Left lung (tissue), 10 donors: Measurements from ENCODE around the gene PLEK. TPM values are rescaled to one million over a fixed set of nuclear protein-coding genes. Genes with fewer than 3 reads are reported as not detected.
A peak's percentile ranks its signal among the peaks of the same experiment; 100 is the strongest.

Experiments
- ATAC-seq: fragments of 200-7000 bp; cut with Tn5 transposase; one replicate; pipeline ENCODE4 v1.9.1; 2020; ENCODE audit warnings: moderate library complexity
- DNase-seq, 4 donors: peaks; one replicate each; pipeline ENCODE4 v3.0.0-alpha.2; 2013 to 2020
- H3K27ac ChIP-seq, 2 donors: fragments of 200-600 bp; sonication (generic) in 1 of 2; one replicate each; pipeline versions ENCODE4 v1.5.0 to v1.8.0; 2020 to 2021
- H3K27me3 ChIP-seq, 2 donors: fragments of 200-600 bp; sonication (generic) in 1 of 2; one replicate each; pipeline versions ENCODE4 v1.5.0 to v1.8.0; 2020 to 2021
- H3K36me3 ChIP-seq, 2 donors: fragments of 200-600 bp; sonication (generic) in 1 of 2; one replicate each; pipeline versions ENCODE4 v1.5.0 to v1.8.0; 2020 to 2021
- H3K4me1 ChIP-seq, 2 donors: fragments of 200-600 bp; one replicate each; pipeline ENCODE4 v1.8.0; 2021
- H3K4me3 ChIP-seq, 2 donors: fragments of 200-600 bp; sonication (generic) in 1 of 2; one replicate each; pipeline versions ENCODE4 v1.5.0 to v1.8.0; 2020 to 2021; ENCODE audit warnings: mild to moderate bottlenecking in 1 of 2
- H3K9me3 ChIP-seq, 2 donors: fragments of 200-600 bp; sonication (generic) in 1 of 2; one replicate each; pipeline versions ENCODE4 v1.5.0 to v1.8.0; 2020 to 2021
- intact Hi-C, 2 donors: fragments of 100-400 bp; cut with DNase I; formaldehyde crosslinking; loops; one replicate each; pipeline versions ENCODE4 v1.11.2 to v1.14.2; 2022
- polyA plus RNA-seq, 6 donors: library from polyadenylated mRNA; unstranded; fragments of 120-200 nt; gene quantifications; one replicate each; pipeline ENCODE4 v1.2.1, GENCODE V29; 2013; ENCODE audit not compliant: insufficient read length in 6 of 6
- total RNA-seq, 2 donors: library from RNA; stranded (reverse); fragmentation: NEBNext Ultra II Directional; extraction: Animal tissue kit (Norgen Biotek cat#: 25700); gene quantifications; one replicate each; pipeline ENCODE4 v1.2.1, GENCODE V29; 2021
- TF ChIP-seq, protein P1 (sequence below), 2 donors: fragments of 200-600 bp; sonication (generic) in 1 of 2; IDR thresholded peaks; one replicate each; pipeline versions ENCODE4 v1.5.0 to v1.8.0; 2021; ENCODE audit warnings: antibody characterized with exemption in 2 of 2
- donor health status: DM: no; HTN: yes; CAD: no.
- donor health status: DM: no; HTN: no; CAD: no.

Gene PLEK
- total and polyA plus RNA-seq, 8 donors = 9.0 to 67.3 (median 11.7) TPM

DNA sequence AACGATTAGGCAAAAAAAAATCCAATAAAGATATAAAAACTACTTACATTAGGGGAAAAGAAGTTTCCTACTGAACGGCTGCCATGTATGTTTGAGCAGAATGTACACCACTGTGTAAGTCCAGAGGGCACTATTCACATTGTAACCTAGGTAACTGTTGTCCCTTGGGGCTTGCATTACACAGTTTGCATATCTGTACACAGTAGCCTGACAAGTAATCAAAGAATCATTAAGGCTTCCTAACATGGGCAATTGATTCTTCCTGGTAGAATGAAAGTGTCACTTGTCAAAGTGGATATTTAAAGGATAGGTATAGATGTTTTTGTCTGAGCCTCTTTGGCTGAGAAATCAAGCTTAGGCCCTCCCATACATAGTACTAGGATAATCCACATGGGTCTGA is 39.1 kb downstream of the PLEK start:
- TF ChIP-seq, protein P1, sequence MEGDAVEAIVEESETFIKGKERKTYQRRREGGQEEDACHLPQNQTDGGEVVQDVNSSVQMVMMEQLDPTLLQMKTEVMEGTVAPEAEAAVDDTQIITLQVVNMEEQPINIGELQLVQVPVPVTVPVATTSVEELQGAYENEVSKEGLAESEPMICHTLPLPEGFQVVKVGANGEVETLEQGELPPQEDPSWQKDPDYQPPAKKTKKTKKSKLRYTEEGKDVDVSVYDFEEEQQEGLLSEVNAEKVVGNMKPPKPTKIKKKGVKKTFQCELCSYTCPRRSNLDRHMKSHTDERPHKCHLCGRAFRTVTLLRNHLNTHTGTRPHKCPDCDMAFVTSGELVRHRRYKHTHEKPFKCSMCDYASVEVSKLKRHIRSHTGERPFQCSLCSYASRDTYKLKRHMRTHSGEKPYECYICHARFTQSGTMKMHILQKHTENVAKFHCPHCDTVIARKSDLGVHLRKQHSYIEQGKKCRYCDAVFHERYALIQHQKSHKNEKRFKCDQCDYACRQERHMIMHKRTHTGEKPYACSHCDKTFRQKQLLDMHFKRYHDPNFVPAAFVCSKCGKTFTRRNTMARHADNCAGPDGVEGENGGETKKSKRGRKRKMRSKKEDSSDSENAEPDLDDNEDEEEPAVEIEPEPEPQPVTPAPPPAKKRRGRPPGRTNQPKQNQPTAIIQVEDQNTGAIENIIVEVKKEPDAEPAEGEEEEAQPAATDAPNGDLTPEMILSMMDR (IDR thresholded peaks at IDR 0.05) = no peak
- intact Hi-C loops = no loop called here

DNA sequence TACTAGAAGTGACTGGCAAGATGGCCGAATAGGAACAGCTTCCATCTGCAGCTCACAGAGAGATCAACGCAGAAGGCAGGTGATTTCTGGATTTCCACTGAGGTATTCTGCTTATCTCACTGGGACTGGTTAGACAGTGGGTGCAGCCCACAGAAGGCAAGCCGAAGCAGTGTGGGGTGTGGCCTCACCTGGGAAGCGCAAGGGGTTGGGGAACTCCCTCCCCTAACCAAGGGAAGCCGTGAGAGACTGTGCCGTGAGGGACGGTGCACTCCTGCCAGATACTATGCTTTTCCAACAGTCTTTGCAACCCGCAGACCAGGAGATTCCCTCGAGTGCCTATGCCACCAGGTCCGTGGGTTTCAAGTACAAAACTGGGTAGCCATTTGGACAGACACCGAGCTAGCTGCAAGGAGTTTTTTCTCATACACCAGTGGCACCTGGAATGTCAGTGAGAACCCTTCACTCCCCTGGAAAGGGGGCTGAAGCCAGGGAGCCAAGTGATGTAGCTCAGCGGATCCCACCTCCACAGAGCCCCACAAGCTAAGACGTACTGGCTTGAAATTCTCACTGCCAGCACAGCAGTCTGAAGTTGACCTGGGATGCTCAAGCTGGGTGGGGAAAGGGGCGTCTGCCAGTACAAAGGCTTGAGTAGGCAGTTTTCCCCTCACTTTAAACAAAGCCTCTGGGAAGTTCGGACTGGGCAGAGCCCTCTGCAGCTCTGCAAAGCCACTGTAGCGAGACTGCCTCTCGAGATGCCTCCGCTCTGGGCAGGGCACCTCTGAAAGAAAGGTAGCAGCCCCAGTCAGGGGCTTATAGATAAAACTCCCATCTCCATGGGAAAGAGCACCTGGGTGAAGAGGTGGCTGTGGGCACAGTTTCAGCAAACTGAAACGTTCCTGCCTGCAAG is 40.1 kb downstream of the PLEK start:
- Histone ChIP-seq H3K36me3 (no peaks in the 10 kb centered on the region), H3K27me3 (peaks cover 0 to 13% of the 10 kb centered on the region in 2 donors), H3K4me1 (no peaks in the 10 kb centered on the region), H3K4me3 (no peak overlapping the region), H3K9me3 (no peaks in the 10 kb centered on the region), H3K27ac (no peak overlapping the region)
- no peak for ATAC-seq
- no peak for DNase-seq
- TF ChIP-seq, protein P1 (IDR thresholded peaks at IDR 0.05) = no peak
- intact Hi-C loops = no loop called here

More for the DNA sequence above, 39.1 kb downstream of the PLEK start:
- peaks cover 0 to 13% of the 10 kb centered on the region in 2 donors for H3K27me3 ChIP-seq
- no peaks in the 10 kb centered on the region for H3K4me1 ChIP-seq
- H3K9me3 ChIP-seq = no peaks in the 10 kb centered on the region
- ATAC-seq (no peak), DNase-seq (no peak)
- no peaks in the 10 kb centered on the region for H3K36me3 ChIP-seq
- no peak overlapping the region for H3K4me3 ChIP-seq
- H3K27ac ChIP-seq = no peak overlapping the region

DNA sequence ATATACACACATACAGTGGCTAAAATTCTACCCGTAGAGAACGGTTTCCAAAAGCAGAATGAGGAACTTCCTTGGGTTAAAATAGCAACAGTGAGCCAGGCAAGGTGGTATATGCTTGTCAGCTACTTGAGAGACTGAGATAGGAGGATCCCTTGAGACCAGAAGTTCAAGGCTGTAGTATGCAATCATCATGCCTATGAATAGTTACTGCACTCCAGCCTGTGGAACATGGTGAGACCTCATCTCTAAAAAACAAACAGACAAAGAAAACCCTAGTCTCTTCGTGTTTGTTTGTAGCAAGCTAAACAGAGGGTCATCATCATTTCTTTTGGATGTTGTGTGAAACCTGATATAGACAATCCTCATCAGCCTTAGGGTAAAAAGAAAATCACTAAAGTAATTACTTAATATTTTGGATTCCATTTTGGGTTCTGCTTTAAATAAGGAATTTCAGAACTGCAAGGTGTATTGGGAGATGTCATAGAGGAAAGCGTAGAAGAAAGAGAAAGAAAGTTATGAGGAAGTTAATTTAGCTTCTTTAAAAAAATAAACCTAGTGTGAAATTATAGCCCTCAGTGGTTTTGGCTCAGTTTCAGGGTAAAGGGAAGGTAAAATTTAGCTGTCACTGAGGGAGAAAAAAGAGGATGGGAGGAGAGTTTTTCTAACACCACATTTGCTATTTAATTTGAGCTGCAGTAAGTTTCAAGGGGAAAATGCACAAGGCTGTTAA is 46.5 kb downstream of the PLEK start:
- TF ChIP-seq, protein P1 (IDR thresholded peaks at IDR 0.05) = no peak
- peak overlapping the region in 1 of 2 donors; percentile 6 for H3K27ac ChIP-seq
- H3K9me3 ChIP-seq = no peaks in the 10 kb centered on the region
- ATAC-seq (no peak), DNase-seq (no peak)
- intact Hi-C loops = no loop called here
- no peaks in the 10 kb centered on the region for H3K36me3 ChIP-seq
- H3K27me3 ChIP-seq = no peaks in the 10 kb centered on the region
- H3K4me1 ChIP-seq = peaks cover 0 to 12% of the 10 kb centered on the region in 2 donors
- no peak overlapping the region for H3K4me3 ChIP-seq

DNA sequence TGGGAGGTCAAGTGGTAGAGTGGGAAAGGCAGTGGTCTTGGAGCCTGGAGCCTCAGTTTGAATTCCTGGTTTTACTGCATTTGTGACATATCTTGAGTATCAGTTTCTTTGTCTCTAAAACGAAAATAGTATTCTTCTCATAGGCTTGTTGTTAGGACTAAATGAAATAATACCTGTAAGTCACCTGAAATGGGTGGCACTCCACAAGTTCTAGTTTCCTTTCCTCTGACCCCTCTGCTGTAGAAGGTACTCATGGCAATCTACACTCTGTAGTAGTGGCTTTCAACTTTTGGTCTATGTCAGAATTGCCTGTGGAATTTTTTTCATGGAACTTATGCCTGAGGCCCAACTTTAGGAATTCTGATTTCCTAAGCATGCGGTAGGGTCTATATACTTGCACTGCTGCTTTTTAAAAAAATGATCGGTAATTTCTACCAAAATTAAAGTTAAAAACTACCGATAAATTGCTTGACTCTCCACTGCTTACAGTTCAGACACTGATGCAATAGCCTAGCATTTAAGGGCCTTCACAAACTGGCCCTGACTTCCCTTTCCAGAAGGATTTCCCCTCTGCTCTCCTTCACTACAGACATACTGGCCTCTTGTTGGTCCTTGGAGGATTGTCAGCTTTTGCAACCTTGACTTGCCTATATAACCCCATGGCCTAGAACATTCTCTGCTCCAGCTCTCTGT is 47.2 kb downstream of the PLEK start:
- H3K4me1 ChIP-seq = peaks cover 0 to 12% of the 10 kb centered on the region in 2 donors
- no peak for DNase-seq

More for the DNA sequence above, 47.2 kb downstream of the PLEK start:
- ATAC-seq = peak; percentile 51
- H3K27ac ChIP-seq = peak overlapping the region in 1 of 2 donors; percentile 6
- no peaks in the 10 kb centered on the region for H3K9me3 ChIP-seq
- TF ChIP-seq, protein P1 (IDR thresholded peaks at IDR 0.05) = no peak
- intact Hi-C loops = no loop called here
- H3K27me3 ChIP-seq = no peaks in the 10 kb centered on the region
- no peaks in the 10 kb centered on the region for H3K36me3 ChIP-seq
- no peak overlapping the region for H3K4me3 ChIP-seq
